ENCODE data around the gene CKAP5.
A peak's percentile ranks its signal among the peaks of the same experiment; 100 is the strongest.
"Not testable (repeated sequence)": the region's sequence is repeated elsewhere in the genome, so short reads cannot be mapped to it uniquely, and the experiment has no call there.

CKAP5 gene

GRCh38 chr11:46724088-46724487, 122.0 kb downstream of the CKAP5 start:
- no peak for DNase-seq

- no peak for DNase-seq
These were observed 122.8 kb downstream of the CKAP5 start for GRCh38 chr11:46723359-46723680.

DNA sequence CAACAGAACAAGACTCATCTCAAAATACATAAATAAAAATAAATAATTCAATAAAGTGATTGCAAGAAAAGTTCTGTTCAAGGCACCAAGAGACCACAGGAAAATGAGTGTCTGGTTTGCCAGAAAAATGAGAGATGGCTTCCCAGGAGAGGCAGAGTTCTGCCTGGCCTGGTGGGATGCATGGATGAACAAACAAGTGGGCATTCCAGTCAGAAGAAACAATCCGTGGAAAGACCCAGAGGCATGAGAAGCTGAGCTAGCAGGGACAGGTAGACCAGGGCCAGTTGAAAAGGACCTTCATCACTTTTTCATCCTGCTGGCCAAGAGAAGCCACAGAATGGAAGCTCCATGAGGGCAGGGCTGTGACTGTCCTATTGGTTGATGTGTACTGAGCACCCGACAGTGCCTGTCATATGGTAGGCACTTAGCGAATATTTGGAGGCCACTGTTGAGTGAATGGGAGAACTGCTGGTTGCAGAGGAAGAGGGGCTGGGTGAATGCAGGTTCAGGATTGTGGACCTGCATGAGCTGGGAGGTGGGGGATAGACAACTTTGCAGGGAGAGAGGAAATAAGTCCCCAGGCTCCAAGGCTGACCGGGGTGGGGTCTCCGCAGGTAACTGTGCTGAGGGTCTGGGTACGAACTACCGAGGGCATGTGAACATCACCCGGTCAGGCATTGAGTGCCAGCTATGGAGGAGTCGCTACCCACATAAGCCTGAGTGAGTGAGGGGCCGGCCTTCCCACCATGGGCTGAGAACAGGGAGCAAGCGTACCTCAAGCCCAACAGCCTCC, 123.3 kb downstream of the CKAP5 start:
- DNase-seq = no peak

- DNase-seq = no peak
These were observed 124.8 kb downstream of the CKAP5 start for GRCh38 chr11:46721286-46721685.

DNA sequence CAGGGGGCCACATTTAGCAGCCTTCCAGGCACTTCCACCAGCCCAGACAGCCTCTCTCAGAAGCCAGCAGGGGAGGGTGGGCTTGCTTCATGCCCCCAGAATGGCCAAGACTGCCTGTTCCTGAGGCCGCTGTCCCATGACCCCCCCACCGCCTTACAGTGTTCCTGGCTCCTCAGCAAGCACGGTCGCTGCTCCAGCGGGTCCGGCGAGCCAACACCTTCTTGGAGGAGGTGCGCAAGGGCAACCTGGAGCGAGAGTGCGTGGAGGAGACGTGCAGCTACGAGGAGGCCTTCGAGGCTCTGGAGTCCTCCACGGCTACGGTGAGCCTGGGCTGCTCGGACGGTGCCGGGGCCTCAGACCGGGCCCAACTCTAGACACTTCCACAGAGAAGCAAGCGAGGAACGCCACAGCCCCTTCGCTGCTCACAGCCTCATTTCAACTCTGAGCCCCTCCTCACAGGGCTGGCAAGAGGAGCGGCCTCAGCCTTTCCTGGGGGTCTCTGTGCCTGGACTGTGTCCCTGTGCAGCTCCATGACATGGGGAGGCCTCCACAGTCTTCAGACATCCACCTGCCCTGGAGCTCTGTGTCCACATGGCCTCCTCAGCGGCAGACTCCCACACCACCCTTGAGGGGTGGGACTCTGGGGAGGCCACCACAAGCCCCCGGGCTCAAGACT, 126.4 kb downstream of the CKAP5 start:
- no peak for DNase-seq

DNA sequence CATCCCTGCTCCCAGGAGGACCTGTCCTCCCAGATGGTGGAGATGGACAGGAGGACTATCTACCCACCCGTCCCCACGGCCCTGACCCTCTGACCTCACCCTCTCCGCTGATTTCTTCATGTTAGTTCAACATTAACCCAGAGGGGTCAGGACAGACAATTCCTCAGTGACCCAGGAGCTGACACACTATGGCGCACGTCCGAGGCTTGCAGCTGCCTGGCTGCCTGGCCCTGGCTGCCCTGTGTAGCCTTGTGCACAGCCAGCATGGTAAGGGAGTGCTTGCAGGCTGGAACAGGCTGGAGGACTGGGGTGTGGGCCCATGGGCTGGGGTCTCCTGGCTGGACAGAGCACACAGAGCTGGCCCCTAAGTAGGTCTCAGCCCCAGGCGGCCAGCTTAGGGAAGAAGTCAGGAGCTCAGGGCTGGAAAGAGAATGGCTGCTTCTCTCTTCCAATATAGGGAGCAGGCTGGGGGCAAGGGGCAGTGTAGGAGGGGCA, 127.0 kb downstream of the CKAP5 start, which contains the start of gene F2:
Gene F2 (plus strand): TSS at position 166 of the 495 bp plus-strand sequence. CDS start 23 bp downstream, at position 189.
- DNase-seq = no peak

GRCh38 chr11:46718155-46719019, 127.7 kb downstream of the CKAP5 start:
- DNase-seq = no peak

DNA sequence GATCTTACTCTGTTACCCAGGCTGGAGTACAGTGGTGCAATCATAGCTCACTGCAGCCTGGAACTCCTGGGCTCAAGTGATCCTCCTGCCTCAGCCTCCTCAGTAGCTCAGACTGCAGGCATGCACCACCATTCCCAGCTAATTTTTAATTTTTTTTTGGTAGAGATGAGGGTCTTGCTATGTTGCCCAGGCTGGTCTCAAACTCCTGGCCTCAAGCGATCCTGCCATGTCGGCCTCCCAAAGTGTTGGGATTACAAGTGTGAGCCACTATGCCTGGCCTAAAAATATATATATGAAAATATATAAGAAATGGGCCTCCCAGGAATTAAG, 128.3 kb downstream of the CKAP5 start:
- not testable (repeated sequence) for DNase-seq

DNA sequence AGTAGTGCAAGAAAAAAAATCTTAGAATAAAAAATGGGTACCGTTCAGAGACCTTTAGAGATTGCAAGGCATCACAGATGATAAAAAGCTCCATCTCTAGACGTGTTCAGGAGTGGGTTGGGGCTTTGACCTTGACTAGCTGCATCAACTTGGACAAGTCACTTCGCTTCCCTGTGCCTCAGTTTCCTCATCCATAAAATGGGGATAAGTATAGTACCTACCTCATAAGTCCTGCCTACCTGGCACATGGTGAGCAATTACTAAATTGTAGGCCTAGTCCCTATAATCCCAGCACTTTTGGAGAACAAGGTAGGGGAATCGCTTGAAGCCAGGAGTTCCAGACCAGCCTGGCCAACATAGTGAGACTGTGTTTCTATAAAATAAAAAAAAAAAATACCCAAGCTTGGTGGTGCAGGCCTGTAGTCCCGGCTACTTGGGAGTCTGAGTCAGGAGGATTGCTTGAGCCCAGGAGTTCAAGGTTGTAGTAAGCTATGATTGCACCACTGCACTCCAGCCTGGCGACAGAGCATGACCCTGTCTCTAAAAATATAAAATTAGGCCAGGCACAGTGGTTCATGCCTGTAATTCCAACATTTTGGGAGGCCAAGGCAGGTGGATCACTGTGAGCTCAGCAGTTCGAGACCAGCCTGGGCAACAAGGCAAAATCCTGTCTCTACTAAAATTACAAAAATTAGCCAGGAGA, 133.1 kb downstream of the CKAP5 start:
- DNase-seq = no peak

DNA sequence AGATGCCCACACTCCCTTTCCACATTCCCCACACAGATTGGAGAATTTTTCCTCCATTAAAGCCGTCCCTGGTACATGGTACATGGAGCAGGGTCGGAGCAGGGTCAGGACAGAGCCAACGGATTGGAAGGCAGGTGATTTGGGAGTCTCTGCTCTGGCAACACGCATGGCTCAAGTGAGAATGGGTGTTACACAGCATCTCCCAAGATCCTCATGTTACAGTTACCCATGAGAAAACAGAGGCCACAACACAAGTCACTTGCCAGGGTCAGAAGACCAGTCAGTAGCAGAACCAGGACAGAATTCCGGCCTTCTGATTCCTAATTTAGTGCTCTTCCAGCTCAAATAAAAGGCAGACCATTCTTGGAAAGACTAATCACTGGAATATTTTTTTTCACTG, 134.8 kb downstream of the CKAP5 start:
- DNase-seq = no peak

- no peak for DNase-seq
These were observed 135.2 kb downstream of the CKAP5 start for GRCh38 chr11:46710821-46711269.

- not testable (repeated sequence) for DNase-seq
These were observed 136.7 kb downstream of the CKAP5 start for GRCh38 chr11:46709351-46709750.

DNA sequence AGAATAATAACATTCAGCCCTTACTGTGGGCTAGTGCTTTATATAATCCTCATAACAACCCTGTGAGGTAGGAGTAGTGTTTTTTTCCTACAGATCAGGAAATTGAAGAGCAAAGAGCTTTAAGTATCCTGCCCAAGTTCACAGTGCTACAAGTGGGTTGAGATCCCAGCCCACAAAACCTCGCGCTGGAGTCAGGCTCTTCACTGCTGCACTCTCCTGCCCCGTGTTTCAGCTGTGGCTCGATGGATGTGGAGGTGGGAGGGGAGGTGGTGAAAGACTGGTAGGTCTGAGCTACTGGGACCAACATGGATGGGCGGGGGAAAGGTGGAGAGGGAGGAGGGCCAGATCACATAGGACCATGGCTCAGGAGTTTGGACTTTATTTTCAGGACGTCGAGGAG, 139.2 kb downstream of the CKAP5 start:
- no peak for DNase-seq

- DNase-seq = no peak
These were observed 140.9 kb downstream of the CKAP5 start for GRCh38 chr11:46705070-46705688.

DNA sequence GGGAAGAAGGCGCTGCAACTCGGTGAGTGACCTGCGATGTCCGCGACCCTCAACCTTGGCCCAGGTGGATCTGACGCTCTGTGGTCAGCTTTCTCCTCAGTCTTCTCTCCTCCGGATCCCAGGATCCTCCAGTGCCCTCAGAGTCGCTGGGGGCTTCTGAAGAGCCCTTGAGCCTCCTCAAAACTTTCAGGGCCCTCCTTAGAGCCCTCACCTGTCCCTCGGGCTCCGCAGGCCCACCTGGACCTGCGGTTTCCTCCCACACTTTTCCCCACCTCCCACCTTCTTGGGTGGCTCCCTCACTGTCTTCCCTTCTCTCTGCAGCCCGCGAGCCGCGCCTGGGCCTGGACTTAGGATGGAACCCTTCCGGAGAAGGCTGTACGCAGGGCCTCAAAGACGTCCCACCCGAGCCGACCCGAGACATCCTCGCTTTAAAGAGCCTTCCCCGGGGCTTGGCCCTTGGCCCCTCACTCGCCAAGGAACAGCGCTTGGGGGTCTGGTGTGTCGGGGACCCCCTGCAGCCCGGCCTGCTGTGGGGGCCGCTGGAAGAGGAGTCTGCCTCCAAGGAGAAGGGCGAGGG, 144.9 kb downstream of the CKAP5 start:
- DNase-seq = no peak

GRCh38 chr11:46700241-46701077, 145.6 kb downstream of the CKAP5 start, which contains the start of the genes ARHGAP1 and ZNF408:
ARHGAP1 (minus strand) TSS chr11:46700619; CDS start chr11:46696107, 4,512 bp downstream.
ZNF408 (plus strand) TSS chr11:46701031; CDS start chr11:46701048, 17 bp downstream.
- DNase-seq = peak; percentile 99

DNA sequence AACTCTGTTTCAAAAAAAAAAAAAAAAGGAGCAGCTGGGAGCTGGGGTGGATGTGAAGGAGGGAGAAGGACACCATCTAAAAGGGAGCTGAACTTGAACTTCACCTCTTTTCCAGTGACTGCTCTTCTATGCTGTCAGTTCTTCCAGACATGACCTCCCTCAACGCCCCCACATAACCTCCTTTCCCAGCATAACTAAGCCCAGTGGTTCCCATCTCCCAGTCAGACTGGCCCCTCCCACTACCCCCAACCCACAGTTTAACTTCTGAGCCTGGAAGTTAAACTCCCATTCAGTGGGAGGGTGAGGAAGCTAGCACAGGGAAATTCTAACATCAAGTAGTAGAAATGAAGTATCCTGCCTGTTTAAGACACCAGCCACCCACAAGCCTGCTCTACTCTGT, 147.5 kb downstream of the CKAP5 start:
- peak; percentile 13 for DNase-seq

- DNase-seq = no peak
These were observed 148.4 kb downstream of the CKAP5 start for GRCh38 chr11:46697723-46698122.

DNA sequence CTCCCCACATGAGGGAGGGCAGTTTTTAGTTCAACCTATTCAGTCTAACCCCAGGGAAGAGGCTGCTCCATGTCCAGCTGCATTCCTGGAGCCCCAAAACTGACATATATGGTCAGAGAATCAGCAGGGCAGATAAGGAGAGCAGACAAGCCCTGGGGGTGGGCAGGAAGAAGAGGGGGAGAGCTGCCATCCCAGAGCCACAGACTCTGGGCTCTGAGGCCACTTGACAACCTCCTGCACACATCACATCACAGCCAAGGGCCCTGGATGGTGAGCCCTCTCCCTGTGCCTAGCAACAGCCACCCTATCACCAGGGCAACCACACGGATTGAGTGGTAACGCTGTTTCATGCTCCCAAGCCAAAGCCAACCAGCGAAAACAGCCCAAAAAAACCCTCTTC, 148.8 kb downstream of the CKAP5 start:
- no peak for DNase-seq

DNA sequence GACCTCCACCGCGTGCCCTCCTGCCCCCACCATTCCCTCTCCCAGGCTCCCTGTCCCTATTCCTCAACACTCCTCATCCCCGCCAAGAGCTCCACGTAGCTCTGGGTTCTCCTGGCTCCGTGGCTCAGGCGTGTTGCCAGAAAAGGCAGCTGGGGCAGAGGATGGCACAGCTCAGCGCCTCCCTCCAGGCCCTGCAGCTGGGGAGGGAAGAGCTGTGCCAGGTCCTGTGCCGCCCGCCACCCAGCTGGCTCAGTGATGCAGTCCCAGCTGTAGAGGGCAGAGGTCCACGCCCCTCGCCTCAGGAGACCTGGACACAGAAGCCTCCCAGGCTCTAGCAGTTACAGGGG, 149.9 kb downstream of the CKAP5 start:
- DNase-seq = no peak
